Ovary (tissue), 3 donors: Measurements from ENCODE around the gene NSMCE1.

ENCODE experiments used
- CTCF ChIP-seq, 3 donors: fragments of 450-650 bp in 2 of 3; fragments of 200-600 bp in 1 of 3; IDR thresholded peaks; one replicate each; pipeline versions ENCODE4 v1.5.1 to v1.8.0; 2016 to 2022; ENCODE audit warnings: antibody characterized with exemption in 3 of 3, mild to moderate bottlenecking in 1 of 3
- POLR2A ChIP-seq: fragments of 450-650 bp; IDR thresholded peaks from one replicate; pipeline ENCODE4 v1.6.1; 2017; ENCODE audit warnings: antibody characterized with exemption, mild to moderate bottlenecking, moderate library complexity
- donor health status: DM: no; HTN: no; CAD: no.

GRCh38 chr16:27315333-27316037 lies 46.9 kb upstream of the NSMCE1 start:
- no peak for TF ChIP-seq CTCF (IDR thresholded peaks at IDR 0.05)
- no peak for TF ChIP-seq POLR2A
